Measurements from ENCODE around the gene CFAP126.

DNA sequence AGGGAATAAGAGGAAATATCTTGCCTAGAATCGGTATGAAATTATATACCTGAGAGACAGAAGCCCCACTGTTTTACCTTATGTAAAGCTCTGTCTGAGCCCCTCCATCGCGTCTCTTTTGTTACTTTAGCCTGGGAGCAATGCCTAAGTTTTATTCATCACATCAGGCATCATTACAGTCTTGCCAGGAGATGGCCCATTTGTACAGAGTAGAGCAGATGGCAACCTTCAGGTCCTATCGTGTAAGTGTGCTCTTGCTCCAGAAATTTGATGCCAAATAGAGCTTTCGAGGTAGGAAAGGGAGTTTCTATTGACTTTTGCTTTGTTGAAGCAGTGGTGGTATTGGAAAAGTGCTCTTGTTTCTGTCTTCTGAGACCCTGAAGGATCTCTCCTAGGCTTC, 24.9 kb downstream of the CFAP126 start:
- TF ChIP-seq POLR2A (IDR thresholded peaks at IDR 0.05): no peak
- TF ChIP-seq, protein P1, sequence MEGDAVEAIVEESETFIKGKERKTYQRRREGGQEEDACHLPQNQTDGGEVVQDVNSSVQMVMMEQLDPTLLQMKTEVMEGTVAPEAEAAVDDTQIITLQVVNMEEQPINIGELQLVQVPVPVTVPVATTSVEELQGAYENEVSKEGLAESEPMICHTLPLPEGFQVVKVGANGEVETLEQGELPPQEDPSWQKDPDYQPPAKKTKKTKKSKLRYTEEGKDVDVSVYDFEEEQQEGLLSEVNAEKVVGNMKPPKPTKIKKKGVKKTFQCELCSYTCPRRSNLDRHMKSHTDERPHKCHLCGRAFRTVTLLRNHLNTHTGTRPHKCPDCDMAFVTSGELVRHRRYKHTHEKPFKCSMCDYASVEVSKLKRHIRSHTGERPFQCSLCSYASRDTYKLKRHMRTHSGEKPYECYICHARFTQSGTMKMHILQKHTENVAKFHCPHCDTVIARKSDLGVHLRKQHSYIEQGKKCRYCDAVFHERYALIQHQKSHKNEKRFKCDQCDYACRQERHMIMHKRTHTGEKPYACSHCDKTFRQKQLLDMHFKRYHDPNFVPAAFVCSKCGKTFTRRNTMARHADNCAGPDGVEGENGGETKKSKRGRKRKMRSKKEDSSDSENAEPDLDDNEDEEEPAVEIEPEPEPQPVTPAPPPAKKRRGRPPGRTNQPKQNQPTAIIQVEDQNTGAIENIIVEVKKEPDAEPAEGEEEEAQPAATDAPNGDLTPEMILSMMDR (IDR thresholded peaks at IDR 0.05 in 4 of 5, conservative IDR thresholded peaks at IDR 0.05 in 1 of 5): no peak

All from gastrocnemius medialis (tissue), 4 donors.